NCI-H146 (cell line): ENCODE results near the gene LATS2.

ENCODE experiments used
- DNase-seq: peaks from one replicate; lab custom pipeline; 2025; lab: John Stamatoyannopoulos, UW

Gene LATS2

DNA sequence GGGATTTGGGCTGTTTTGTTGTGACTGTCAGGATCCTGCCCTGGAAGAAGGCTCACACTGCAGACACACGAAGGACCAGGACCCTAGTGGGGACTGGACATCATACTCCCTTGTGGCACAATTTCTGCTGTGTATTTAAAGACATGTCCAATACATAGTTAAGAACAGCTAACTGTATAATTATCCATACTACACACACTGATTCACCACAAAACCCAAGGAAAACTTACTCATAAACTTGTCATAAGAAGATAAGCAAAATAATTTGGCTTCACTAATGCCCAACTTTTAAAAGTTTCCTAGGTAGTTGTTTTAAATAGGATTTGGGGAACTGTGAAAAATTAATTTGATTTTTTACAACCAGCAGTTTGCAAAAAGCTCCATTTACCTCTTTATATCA lies 46.1 kb downstream of the LATS2 start:
- DNase-seq: no peak

DNA sequence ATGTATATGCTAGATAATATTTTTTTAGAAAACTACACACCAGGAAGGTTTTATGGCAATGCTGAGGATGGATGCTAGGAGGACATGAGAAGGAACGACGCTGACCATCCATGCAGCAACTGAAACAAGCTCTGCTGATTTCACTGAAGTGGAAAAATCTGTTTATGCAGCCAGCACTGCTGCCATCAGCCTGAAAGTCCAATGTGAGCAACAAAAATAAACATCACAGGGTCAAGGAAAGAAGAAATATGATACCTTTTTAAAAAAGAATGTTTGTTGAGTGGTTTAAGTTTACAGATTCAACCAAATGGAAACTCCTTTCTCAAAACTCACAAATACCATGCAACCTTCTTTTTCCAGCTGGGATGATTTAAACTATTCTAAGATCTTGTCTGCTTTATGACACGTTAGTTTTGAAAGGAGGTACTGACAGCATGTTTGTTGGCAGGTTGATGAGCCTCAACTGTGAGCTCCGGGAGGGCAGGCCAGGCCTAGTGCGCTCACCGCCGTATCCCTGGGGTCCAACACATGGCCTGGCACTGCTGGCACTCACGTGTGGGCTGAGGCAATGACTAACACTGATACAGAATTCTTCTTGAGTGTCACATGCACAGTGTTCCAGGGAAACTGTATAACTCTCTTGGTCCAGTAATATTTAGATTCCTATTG lies 46.8 kb downstream of the LATS2 start:
- no peak for DNase-seq

DNA sequence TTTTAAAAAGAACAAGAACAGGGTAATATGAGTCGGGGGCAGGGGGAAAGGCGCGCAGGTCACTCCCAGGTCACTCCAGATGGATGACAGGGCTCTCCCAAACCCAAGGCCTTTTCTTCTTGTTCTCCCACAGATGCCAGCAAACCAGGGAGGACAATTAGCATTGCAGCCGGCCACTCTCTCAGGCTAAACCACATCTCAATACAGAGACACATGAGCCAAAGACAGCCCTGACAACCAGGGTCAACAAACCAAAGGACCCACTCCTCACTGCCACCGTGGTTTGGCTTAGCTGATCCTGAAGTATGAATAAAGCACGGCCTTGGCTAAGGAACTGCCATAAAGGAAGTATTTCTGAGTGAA lies 47.3 kb downstream of the LATS2 start:
- no peak for DNase-seq

DNA sequence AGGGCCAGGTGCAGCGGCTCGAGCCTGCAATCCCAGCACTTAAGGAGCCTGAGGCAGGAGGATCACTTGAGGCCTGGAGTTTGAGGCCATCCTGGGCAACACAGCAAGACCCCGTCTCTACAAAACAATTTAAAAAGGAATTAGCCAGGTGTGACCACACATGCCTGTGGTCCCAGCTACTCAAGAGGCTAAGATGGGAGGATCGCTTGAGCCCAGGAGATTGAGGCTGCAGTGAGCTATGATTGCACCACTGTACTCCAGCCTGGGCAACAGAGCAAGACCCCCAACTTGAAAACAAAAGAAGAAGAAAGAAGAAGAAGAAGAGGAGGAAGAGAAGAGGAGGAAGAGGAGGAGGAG lies 47.7 kb downstream of the LATS2 start:
- DNase-seq: no peak

DNA sequence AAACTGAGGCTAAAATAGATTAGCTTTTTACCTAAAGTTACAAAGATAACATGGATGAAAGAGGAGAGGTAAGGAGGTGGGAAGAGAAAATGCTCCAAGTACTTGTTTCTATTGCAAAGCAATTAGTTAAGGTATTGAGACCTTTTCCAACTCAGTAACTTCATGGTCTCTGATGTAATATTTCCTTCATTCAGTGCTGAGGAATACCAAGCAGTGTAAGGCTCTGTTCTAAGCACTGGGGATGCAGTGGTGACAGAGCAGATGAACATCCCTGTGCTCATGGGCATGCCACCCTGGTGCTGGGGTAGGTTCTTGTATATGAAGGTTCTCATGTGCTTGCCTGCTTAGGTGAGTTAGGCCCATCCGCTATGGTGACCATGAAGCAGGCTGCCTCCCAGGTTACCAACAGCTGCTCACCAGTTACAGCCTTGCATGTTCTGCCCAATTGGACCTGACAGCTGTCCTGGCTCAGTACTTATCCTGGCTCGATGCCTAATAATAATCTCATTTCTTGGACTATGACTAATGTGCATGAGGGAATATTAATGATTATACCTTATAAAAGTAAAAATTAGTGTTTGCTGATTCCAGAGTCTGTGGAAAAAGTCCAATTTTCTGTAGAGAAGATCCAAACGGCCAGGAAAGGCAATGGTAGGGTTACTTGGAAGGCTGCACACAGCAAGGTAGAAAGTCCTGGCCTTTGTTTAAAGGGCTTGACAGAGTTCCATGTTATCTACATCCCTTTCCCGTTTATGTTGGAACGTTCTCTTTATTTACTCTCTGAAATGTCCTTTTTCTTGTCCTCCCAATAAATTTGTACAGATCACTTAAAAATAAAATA lies 48.3 kb downstream of the LATS2 start:
- no peak for DNase-seq

DNA sequence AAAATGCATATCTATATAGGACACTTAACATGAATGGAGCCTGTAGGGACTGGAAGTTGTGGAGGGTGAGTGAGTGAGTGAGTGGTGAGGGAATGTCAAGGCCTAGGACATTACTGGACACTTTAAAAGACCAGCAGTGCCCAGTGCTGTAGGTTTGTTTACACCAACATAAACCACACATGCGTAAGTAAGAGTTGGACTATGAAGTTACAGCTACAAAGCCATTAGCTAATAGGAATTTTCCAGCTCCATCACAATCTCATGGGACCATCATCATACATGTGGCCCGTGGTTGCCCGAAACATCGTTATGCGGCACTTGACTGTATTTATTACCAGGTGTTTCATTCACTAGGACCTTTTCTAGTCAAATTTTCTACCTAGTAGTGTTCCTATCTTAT lies 49.2 kb downstream of the LATS2 start:
- DNase-seq: no peak

DNA sequence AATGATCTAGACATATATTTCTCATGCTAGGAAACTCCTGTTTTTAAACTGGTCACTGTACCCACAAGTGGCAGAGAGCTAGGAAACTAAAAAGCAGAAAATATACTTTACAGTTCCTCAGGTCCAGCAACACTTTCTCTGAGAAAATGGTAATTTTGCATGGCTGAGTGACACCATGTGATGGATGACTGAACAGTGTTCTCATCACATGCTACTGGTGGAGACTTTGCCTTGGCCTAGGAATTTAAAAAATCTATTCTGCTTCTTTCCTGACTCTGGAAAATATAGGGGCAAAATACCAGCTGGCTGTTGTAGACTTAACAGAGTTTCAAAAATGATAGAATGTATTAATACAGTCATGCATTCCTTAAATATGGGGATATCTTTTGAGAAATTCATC lies 50.0 kb downstream of the LATS2 start:
- no peak for DNase-seq

DNA sequence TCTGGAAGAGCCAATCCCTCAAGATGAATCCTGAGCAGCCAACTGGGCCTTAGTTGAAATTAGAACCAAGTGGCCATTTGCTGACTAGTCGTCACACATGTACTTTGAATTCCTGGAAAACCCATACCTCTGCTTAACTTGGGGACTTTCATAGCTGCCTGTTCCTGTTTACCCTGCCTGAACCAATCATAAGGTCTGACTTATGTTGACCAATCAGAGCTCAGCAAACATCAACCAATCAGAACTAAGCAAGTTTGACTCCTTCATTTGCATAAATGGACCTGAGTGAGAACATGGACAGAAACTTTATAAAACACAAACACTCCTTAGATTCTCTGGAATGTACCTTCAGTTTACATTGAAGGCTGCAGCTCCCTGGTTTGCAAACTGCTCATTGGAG lies 50.8 kb downstream of the LATS2 start:
- no peak for DNase-seq

DNA sequence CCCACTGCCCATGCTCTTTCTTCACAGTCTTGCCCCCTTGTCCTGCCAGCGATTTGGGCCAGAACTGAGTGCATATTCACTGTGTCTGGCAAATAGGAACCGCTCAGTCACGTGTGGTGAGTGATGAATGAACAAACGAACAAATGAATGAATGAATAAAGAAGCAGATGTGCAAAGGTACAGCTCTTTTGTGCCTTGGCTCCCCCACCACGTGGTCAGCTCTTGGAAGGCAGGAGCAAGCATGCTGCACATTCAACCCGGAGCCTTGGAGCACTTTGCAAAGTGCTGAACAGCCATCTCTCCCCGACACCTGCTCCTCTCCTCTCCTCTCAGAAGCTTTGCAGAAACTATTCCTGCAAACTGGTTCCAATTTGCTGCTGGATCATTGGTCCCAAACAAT lies 52.4 kb downstream of the LATS2 start:
- no peak for DNase-seq

DNA sequence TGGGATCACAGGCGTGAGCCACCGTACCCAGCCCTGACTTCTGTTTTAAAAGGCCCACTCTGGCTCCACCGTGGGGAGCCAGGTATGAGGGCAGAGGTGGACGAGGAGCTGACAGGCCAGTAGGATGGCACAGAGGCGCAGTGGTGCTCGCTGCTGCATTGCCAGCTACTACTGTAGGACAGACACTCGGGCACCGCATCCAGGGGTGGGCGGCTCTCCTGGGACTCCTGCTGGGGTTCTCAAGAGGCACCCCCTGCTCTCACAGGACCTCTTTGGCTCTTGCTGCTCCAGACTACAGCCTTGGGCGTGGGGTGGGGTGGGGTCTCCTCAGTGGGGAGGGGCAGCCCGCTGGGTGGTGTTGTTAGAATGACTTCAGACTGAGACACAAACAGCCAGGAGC lies 53.4 kb downstream of the LATS2 start:
- no peak for DNase-seq

DNA sequence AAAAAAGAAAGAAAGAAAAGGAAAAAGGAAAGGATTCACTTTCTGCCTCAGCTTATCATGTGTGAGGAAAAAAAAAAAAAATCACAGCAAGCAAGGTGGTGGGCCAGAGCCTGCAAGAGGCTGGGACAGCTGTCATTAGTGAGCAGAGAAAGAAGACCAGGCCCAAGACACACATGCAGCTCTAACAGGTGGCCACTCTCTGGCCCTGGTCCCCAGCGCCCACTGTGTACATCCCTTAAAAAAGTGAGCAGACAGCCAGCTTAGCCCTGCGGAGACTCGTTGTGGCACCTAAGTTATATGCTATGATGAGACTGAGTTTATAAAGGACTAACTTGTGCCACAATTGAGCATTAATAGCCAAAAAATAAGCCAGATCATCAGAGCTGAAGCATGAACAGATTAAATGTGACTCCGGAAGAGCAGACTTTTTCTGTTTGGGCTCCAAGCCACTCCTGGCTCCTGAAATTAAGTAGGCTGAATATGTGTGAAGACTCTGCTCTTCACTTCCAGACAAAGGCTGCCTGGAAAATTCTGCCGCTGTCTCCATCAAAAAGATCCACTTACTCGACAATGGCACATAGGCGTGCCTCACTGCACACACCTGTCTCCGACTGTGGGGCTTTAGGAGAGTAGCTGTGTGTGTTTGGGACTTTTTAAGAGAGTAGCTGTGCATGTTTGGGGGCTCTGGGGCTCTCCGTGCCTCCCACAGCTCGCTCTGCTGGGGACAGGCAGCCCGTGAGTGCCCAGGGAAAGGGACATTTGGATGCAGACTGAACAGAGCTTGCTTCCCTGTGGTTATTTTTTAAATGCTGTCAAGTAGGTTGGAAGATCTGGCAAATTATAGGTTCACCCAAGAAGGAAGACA lies 55.0 kb downstream of the LATS2 start:
- DNase-seq: no peak

DNA sequence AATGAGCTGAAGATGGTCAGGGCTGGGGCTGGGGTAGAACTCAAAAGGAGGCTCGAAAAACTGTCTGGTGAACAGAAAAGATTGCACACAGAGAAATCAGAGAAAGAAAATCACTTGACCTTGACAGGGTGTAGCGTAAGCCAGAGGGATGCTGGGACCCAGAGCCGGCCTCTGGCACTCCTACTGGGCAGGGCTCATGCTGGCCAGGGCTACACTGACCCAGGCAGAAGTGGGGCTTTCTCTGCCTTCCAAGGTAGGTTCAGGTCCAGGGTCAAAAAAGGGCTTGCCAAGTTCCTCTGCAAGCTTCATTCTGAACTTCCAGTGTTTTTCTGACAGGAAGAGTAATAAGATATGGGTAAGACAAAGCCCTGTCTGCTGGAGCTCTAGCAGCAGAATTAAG lies 56.2 kb downstream of the LATS2 start:
- no peak for DNase-seq

DNA sequence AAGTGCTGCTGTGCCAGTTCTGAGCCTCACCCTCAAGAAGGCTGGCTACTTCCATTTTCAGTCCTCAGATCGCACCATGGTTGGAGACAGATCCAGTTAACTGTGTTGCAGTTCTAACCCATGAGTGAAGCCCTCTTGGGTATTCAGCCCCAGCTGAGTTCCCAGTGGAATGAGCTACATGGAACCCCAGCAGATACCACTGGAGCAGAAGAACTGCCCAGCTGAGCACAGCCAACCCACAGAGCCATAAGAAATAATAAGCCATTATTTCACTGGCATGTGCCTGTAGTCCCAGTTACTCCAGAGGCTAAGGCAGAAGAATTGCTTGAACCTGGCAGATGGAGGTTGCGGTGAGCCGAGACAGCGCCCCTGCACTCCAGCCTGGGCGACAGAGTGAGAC lies 59.9 kb downstream of the LATS2 start:
- no peak for DNase-seq

DNA sequence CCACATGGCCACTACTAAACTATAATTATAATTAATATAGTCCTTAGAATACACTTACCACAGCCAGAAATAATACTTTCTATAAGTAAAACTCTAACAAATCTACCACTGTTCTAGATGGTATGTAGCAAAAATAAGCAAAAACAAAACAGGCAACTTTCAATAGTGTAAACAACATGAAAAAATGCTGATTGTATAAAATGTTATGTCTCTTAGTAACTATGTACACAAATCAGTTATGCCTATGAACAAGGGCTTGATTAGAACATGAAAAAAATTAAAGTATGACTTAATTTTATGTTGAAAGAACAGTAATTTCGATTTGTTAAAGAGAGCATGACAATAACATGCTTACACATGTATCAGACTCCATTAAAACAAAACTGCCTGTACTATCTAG lies 60.7 kb downstream of the LATS2 start:
- DNase-seq: no peak

DNA sequence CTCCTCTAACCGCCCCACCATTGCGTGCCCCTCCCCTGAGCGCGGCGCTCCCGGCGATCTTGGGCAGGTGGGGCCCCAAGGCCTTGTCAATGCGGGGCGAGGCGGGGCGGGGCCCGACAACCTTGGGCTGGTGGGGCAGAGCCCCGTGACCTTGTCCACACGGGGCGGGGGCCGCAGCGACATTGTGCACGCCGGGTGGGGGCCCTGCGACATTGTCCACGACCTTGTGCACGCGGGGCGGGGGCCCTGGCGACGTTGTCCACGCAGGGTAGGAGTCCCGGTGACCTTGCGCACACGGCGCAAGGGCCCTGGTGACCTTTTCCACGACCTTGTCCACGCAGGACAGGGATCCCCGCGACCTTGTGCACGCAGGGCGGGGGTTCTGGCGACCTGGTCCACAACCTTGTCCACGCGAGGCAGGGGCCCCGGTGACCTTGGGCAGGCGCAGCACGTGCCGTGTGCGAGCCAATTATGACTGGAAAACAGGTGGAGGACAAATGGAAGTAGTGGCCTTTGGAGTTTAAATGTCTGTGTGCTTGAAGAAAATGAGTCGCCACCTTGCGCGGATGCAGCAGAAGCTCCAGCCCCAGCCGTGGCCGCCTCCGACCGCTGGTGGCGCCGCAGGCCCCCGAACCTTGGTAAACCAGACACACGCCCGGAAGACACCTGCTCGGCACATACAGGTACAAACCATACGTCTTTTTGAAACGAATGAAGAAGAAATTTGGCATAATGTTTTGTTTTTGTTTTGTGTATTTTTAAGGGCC lies 62.6 kb downstream of the LATS2 start:
- no peak for DNase-seq

DNA sequence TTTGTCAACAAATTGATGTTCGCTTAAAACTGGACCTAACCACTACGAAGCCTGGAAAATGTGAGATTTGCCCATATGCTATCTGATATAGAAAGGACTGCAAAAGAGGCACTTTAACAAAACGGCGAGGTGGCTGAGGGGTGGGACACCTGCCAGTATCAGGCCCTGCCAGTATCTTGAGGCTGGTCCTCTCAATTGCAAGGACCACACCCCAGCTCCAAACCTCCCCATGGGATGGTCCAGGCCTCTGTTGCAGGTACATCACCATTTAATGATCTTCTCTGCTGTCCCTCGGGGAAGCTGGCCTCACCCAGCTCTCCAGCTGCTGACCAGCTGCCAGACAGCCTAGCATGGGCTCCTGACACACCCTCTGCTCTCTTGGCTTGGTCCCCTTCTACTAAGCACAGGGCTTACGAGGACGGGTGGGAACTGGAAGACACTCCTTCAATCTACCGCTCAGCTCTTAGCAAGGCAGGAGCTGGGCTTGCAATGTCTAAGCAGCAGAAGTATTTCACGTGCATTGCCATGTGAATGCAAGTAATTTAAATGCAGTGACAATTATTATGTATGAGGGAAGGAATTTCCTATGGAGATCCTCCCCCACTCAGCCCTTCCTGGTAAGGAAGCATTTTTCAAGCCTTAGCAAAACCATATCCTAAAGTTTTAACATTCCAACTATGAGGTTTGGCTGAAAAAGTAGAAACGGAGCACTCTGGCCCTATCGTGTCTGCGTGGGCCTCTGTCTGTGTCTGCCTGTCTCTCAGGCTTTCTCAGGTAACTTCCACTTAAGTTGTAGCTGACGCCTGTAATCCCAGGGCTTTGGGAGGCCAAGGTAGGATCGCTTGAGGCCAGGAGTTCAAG lies 63.9 kb downstream of the LATS2 start:
- DNase-seq: no peak

DNA sequence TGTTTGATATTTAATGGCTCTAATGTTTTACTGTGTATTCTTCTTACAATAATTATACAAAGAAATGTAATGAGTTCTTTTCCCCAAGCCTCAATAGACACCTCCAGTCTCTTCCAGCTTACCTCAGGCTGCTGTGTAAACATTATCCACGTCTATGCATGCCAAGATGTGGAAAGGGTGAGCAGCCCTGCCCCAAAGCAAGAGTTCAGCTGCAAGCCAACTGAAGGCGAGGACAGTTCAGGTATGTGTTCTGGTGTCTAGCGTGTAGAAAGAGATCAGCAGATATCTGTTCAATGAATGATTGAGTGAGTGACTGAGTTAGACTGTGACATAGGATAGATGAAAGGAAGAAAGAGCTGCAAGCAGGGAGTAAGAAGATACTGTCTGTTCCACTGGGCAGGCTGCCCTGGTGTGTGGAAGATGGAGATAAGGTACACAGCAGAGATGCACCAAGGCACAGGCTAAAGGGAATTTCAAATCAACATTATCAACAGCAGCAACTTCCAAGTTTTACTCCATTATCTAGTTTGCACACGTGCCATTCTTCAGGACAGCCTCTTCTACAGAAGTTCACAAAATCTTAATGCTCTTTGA lies 66.0 kb downstream of the LATS2 start:
- DNase-seq: no peak

DNA sequence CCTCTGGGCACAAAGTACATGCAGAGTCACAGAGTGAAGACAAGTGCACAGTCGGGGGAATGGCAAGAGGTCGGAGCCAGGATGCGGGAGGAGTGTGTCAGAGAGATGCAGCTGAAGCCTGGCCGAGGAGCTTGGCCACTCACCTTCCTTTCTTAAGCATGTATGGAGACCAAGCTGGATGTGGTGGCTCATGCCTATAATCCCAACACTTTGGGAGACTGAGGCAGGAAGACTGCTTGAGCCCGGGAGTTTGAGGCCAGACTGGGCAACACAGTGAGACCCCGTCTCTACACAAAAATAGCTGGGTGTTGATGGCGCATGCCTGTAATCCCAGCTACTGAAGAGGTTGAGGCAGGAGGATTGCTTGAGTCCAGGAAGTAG lies 67.0 kb downstream of the LATS2 start:
- DNase-seq: no peak

DNA sequence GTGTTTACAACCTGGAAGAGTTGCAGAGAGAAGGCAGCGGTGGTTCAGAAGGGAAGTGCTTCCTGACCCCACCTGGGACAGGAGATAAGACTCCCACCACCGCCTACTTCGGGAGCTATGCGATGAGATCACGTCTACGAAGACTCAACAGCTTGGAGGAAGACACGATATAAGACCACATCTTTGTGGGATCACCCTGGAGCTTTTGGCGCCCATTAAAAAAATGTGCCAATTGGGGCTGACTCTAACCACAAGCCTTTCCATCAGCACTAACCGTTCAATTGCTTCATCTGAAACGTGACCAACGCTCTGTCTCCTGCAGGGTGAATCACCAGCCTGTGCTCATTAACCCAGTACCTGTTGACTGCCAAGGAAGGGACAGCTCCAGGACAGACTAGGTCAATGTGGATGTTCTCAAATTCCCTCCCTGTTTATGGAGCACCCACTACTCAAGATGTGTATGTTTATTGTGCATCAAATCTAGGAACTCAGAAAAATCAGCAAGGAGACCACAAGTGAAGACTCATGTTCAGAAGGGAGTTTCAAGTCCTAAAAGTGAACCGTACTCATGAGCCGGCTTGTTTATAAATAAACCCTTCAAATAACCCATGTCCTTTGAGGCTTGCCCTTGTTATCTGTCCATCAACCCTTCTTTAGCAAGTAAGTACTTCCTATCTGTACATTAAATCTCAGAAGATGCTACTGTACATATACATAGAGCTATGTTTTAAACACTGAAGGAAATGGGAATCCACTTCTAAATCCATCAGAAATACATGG lies 67.5 kb downstream of the LATS2 start:
- DNase-seq: no peak

DNA sequence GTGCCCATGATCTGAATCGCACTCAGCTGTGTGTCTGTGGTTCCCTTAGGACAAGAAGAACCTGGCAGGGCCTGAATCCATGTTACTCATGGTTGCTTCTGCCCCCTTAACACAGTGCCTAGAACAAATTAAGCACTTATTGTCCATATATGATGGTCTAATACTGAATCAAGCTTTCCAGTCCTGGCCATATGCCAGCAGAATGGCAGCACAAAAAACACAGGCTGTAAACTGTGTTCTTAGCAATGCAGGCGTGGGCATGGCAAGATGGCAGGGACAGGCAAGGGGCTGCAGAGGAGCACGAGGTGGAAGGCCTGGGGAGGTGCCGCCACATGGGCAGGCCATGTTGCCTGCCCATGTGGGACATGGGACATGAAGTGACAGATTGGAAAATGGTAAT lies 68.2 kb downstream of the LATS2 start:
- DNase-seq: no peak
